GM20431 (cell line): Measurements from ENCODE around the gene KIF14.
"Not testable (repeated sequence)": the region's sequence is repeated elsewhere in the genome, so short reads cannot be mapped to it uniquely, and the experiment has no call there.

Source experiments
- in situ Hi-C: fragments of 300-500 bp; cut with MseI, MboI; formaldehyde crosslinking; loops from one replicate; pipeline ENCODE4 v1.15.0; 2020; ENCODE audit warnings: low sequenced_read_pairs; ENCODE audit not compliant: unreplicated experiment

The KIF14 gene

GRCh38 chr1:200556002-200556401 lies 64.5 kb downstream of the KIF14 start:
- in situ Hi-C loops, result no loop called here

GRCh38 chr1:200552737-200553136 lies 67.8 kb downstream of the KIF14 start:
- in situ Hi-C loops, result not testable (repeated sequence)

GRCh38 chr1:200550367-200550766 lies 70.2 kb downstream of the KIF14 start:
- in situ Hi-C loops, result no loop called here

GRCh38 chr1:200547386-200547785 lies 73.2 kb downstream of the KIF14 start:
- in situ Hi-C loops, result no loop called here

GRCh38 chr1:200546577-200546976 lies 74.0 kb downstream of the KIF14 start:
- in situ Hi-C loops, result no loop called here

- in situ Hi-C loops, result no loop called here
Measured at GRCh38 chr1:200542162-200542561, 78.4 kb downstream of the KIF14 start.

GRCh38 chr1:200540281-200540680 lies 80.3 kb downstream of the KIF14 start:
- in situ Hi-C loops, result no loop called here

GRCh38 chr1:200538179-200538578 lies 82.4 kb downstream of the KIF14 start:
- in situ Hi-C loops, result no loop called here

GRCh38 chr1:200535605-200536004 lies 84.9 kb downstream of the KIF14 start:
- in situ Hi-C loops, result no loop called here

- in situ Hi-C loops, result no loop called here
Measured at GRCh38 chr1:200530623-200531261, 89.8 kb downstream of the KIF14 start.

GRCh38 chr1:200528858-200529606 lies 91.5 kb downstream of the KIF14 start:
- in situ Hi-C loops, result no loop called here

- in situ Hi-C loops, result no loop called here
Measured at GRCh38 chr1:200527670-200528069, 92.9 kb downstream of the KIF14 start.

- in situ Hi-C loops, result no loop called here
Measured at GRCh38 chr1:200526709-200527612, 93.6 kb downstream of the KIF14 start.

GRCh38 chr1:200525090-200525987 lies 95.2 kb downstream of the KIF14 start:
- in situ Hi-C loops, result no loop called here

GRCh38 chr1:200524551-200524950 lies 96.0 kb downstream of the KIF14 start:
- in situ Hi-C loops, result loop anchor here (25.0 kb wide), 1 partner anchor 837 kb away; no protein-coding TSS in a partner anchor

GRCh38 chr1:200524092-200524491 lies 96.5 kb downstream of the KIF14 start:
- in situ Hi-C loops, result loop anchor here (25.0 kb wide), 1 partner anchor 837 kb away; no protein-coding TSS in a partner anchor

GRCh38 chr1:200520735-200521134 lies 99.8 kb downstream of the KIF14 start:
- in situ Hi-C loops, result loop anchor here (25.0 kb wide), 1 partner anchor 833 kb away; no protein-coding TSS in a partner anchor

GRCh38 chr1:200518524-200518923 lies 102.0 kb downstream of the KIF14 start:
- in situ Hi-C loops, result loop anchor here (25.0 kb wide), 1 partner anchor 831 kb away; no protein-coding TSS in a partner anchor

- in situ Hi-C loops, result loop anchor here (25.0 kb wide), 1 partner anchor 825 kb away; no protein-coding TSS in a partner anchor
Measured at GRCh38 chr1:200512191-200512590, 108.4 kb downstream of the KIF14 start.
